GM12865 (cell line): ENCODE data around the gene OR13A1.

Experiments
- DNase-seq: peaks from one replicate; pipeline ENCODE4 v3.0.0; 2010; ENCODE audit warnings: low read depth
- H3K4me3 ChIP-seq: 2 replicates; pipeline ENCODE4 v1.5.1; 2011; ENCODE audit warnings: mild to moderate bottlenecking, low read depth, low read length, control low read depth
- TF ChIP-seq, protein P1 (sequence below): IDR thresholded peaks from 2 replicates; pipeline ENCODE4 v1.5.1; 2011; ENCODE audit warnings: low read length, control low read depth, low read depth, inconsistent platforms; ENCODE audit not compliant: insufficient read depth; ENCODE audit errors: missing control alignments

Gene OR13A1

DNA sequence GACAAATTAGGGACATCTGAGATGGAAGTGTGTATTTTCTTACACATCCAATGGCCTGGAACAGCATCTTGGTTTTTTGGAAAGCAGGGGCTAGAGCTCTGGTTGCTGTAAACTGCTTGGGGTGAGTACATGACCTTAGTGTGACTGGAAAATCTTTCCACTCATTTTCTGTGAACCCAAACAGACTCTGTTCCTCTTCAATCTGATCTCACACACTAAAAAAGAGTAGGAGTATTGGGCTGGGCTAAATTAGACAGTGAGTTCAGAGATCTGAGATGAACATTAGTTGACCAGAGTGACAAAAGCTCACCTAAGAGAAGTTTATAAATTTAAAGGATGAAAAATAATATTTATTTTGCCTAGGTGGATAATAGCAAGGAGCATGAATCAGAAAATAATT lies 59.2 kb downstream of the OR13A1 start:
- H3K4me3 ChIP-seq = no peak overlapping the region
- TF ChIP-seq, protein P1, sequence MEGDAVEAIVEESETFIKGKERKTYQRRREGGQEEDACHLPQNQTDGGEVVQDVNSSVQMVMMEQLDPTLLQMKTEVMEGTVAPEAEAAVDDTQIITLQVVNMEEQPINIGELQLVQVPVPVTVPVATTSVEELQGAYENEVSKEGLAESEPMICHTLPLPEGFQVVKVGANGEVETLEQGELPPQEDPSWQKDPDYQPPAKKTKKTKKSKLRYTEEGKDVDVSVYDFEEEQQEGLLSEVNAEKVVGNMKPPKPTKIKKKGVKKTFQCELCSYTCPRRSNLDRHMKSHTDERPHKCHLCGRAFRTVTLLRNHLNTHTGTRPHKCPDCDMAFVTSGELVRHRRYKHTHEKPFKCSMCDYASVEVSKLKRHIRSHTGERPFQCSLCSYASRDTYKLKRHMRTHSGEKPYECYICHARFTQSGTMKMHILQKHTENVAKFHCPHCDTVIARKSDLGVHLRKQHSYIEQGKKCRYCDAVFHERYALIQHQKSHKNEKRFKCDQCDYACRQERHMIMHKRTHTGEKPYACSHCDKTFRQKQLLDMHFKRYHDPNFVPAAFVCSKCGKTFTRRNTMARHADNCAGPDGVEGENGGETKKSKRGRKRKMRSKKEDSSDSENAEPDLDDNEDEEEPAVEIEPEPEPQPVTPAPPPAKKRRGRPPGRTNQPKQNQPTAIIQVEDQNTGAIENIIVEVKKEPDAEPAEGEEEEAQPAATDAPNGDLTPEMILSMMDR = no peak
- DNase-seq = no peak

DNA sequence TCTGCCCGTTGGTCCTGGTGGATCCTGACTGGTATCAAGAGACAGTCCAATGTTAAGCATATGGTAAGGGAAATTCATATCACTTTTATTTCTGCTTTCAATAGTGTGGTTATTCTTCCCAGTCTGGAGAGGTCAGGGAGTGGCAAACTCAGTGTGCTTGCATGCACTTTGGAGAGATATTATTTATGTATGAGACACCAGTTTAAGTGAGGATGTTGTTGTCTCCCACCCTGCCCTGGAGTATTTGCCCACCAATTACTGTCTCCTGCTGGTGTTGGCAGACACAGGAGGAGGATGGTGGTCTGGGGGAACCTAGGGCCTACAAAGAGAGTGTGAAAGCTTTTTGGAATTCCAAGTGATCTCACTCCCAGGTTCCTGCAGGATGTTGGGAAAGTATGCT lies 59.7 kb downstream of the OR13A1 start:
- TF ChIP-seq, protein P1 = no peak
- H3K4me3 ChIP-seq = no peak overlapping the region
- DNase-seq = no peak

DNA sequence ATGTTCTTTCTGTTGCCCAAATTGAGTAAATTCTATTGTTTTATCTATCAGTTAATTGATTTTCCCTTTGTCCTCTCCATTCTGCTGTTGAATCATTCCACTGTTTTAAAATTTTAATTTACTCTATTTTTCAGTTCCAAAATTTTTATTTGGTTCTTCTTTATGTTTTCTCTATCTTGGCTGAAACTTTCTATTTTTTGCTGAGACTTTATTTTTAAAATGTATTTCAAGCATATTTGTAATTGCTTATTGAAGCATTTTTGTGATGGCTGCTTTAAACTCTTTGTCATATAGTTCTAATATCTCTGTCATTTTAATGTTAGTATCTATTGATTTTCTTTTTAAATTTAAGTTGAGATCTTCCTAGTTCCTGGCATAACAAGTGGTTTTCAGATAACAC lies 60.5 kb downstream of the OR13A1 start:
- TF ChIP-seq, protein P1 = no peak
- no peak overlapping the region for H3K4me3 ChIP-seq
- no peak for DNase-seq

DNA sequence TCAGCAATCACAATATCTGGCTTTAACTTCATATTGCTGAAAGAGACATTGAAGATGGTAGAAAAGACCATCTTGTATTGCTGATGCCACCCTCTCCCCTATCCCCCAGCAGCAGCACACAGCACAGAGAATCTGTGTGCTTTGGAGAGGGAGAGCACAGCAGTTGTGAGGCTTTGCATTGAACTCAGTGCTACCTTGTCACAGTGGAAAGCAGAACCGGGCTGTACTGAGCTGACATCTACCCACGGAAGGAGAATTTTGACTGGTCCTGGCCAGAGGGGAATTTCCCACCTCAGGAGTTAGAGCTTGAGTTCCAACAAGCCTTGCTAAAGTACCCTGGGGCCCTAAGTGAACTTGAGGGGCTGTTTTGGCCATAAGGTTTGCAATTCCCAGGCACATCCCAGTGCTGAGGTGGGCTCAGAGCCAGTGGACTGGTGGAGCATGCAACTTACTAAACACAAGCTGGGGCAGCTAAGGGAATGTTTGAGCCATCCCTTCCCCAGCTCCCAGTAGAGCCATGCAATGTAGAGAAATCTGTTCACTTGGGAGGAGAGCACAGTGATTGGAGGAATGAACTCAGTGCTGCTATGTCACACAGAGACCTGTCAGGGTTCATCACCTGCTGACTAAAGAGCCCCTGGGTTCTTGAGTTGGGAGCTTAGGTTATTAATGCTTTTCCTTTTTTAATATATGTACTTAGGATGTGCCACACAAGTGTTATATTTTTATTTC lies 62.1 kb downstream of the OR13A1 start:
- H3K4me3 ChIP-seq = no peak overlapping the region
- DNase-seq = peak; percentile 63

More for the DNA sequence above, 62.1 kb downstream of the OR13A1 start:
- TF ChIP-seq, protein P1 = no peak
